ENCODE measurements around the gene ZBTB5.

The ZBTB5 gene

GRCh38 chr9:37395229-37395628 lies 70.0 kb downstream of the ZBTB5 start:
- no peak overlapping the region for H3K4me3 ChIP-seq (ENCODE audit: low read depth, low read length)
- TF ChIP-seq CTCF (IDR thresholded peaks at IDR 0.05; ENCODE audit: insufficient read depth, low read depth, low read length, missing control alignments): no peak
- no peak for DNase-seq (ENCODE audit: low read depth)

- TF ChIP-seq CTCF (IDR thresholded peaks at IDR 0.05; ENCODE audit: insufficient read depth, low read depth, low read length, missing control alignments): no peak
- no peak for DNase-seq (ENCODE audit: low read depth)
- H3K4me3 ChIP-seq (ENCODE audit: low read depth, low read length): no peak overlapping the region
Measured at GRCh38 chr9:37392272-37392671, 73.0 kb downstream of the ZBTB5 start.

DNA sequence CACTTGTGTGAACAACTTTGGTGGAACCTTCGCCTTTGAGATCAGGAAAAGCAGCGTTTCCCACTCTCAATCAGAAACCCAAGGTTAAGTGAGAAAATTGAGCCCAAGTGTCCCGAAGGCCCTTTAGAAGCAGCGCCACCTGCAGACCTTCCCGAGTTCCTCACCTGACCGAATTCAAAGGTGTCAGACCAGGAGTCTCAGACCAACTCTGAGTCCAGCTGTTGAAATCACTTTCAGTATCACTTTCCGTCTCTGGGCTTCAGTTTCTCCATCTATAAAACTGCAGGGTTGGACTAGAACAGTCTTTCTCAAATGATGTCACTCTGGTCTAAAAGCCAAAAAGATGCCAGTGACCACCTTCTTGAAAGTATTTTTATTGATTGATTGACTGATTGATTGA lies 74.5 kb downstream of the ZBTB5 start:
- TF ChIP-seq CTCF (IDR thresholded peaks at IDR 0.05; ENCODE audit: insufficient read depth, low read depth, low read length, missing control alignments): peak; percentile 78
- peak; percentile 95 for DNase-seq (ENCODE audit: low read depth)
- no peak overlapping the region for H3K4me3 ChIP-seq (ENCODE audit: low read depth, low read length)
